Activated T-cell treated with anti-CD3 and anti-CD28 coated beads, Interleukin-2, amount 50 U/mL, for 24 hours (primary cell): ENCODE data around the gene CEP131.

Source experiments
- DNase-seq: peaks from one replicate; pipeline ENCODE4 v3.0.0-alpha.2; 2020
- H3K27ac Mint-ChIP-seq: 2 replicates; pipeline ENCODE4 v1.8.0; 2020; ENCODE audit warnings: mild to moderate bottlenecking, mixed read lengths
- H3K27me3 Mint-ChIP-seq: 2 replicates; pipeline ENCODE4 v1.8.0; 2020; ENCODE audit warnings: mixed read lengths
- H3K36me3 Mint-ChIP-seq: 2 replicates; pipeline ENCODE4 v1.8.0; 2020; ENCODE audit warnings: low read depth, mixed read lengths
- H3K4me1 Mint-ChIP-seq: 2 replicates; pipeline ENCODE4 v1.8.0; 2020; ENCODE audit warnings: low read depth, mixed read lengths
- H3K4me3 Mint-ChIP-seq: 2 replicates; pipeline ENCODE4 v1.8.0; 2020; ENCODE audit warnings: mild to moderate bottlenecking, moderate library complexity, mixed read lengths
- H3K9me3 Mint-ChIP-seq: 2 replicates; pipeline ENCODE4 v1.8.0; 2020; ENCODE audit warnings: mixed read lengths

The CEP131 gene

GRCh38 chr17:81196505-81197408 lies 26.0 kb downstream of the CEP131 start:
- H3K9me3 Mint-ChIP-seq: no peaks in the 10 kb centered on the region
- no peaks in the 10 kb centered on the region for H3K4me1 Mint-ChIP-seq

GRCh38 chr17:81195941-81196495 lies 26.7 kb downstream of the CEP131 start:
- Mint-ChIP-seq H3K4me3 (no peak overlapping the region), H3K27me3 (no peaks in the 10 kb centered on the region), H3K36me3 (peaks cover 13% of the 10 kb centered on the region), H3K4me1 (no peaks in the 10 kb centered on the region), H3K9me3 (no peaks in the 10 kb centered on the region), H3K27ac (no peak overlapping the region)
- no peak for DNase-seq

More at GRCh38 chr17:81196505-81197408, 26.0 kb downstream of the CEP131 start:
- no peaks in the 10 kb centered on the region for H3K27me3 Mint-ChIP-seq
- no peak for DNase-seq
- peaks cover 16% of the 10 kb centered on the region for H3K36me3 Mint-ChIP-seq
- no peak overlapping the region for H3K4me3 Mint-ChIP-seq
- H3K27ac Mint-ChIP-seq: no peak overlapping the region

GRCh38 chr17:81194941-81195901 lies 27.5 kb downstream of the CEP131 start:
- no peaks in the 10 kb centered on the region for H3K9me3 Mint-ChIP-seq
- H3K36me3 Mint-ChIP-seq: peaks cover 13% of the 10 kb centered on the region
- no peak for DNase-seq
- H3K27ac Mint-ChIP-seq: no peak overlapping the region
- no peak overlapping the region for H3K4me3 Mint-ChIP-seq
- H3K4me1 Mint-ChIP-seq: no peaks in the 10 kb centered on the region
- H3K27me3 Mint-ChIP-seq: no peaks in the 10 kb centered on the region

- DNase-seq: no peak
- Mint-ChIP-seq H3K36me3 (peaks cover 13% of the 10 kb centered on the region), H3K4me1 (no peaks in the 10 kb centered on the region), H3K9me3 (no peaks in the 10 kb centered on the region), H3K27ac (no peak overlapping the region), H3K4me3 (no peak overlapping the region), H3K27me3 (no peaks in the 10 kb centered on the region)
Measured at GRCh38 chr17:81194225-81194760, 28.5 kb downstream of the CEP131 start.

- no peak for DNase-seq
- Mint-ChIP-seq H3K36me3 (peaks cover 15% of the 10 kb centered on the region), H3K27ac (no peak overlapping the region), H3K27me3 (no peaks in the 10 kb centered on the region), H3K9me3 (no peaks in the 10 kb centered on the region), H3K4me1 (no peaks in the 10 kb centered on the region), H3K4me3 (no peak overlapping the region)
Measured at GRCh38 chr17:81193470-81194224, 29.1 kb downstream of the CEP131 start.

- no peaks in the 10 kb centered on the region for H3K27me3 Mint-ChIP-seq
- peaks cover 12% of the 10 kb centered on the region for H3K36me3 Mint-ChIP-seq
- no peaks in the 10 kb centered on the region for H3K9me3 Mint-ChIP-seq
- no peak for DNase-seq
- H3K4me1 Mint-ChIP-seq: no peaks in the 10 kb centered on the region
- H3K4me3 Mint-ChIP-seq: no peak overlapping the region
- H3K27ac Mint-ChIP-seq: no peak overlapping the region
Measured at GRCh38 chr17:81193051-81193410, 29.7 kb downstream of the CEP131 start.

GRCh38 chr17:81192386-81193050 lies 30.2 kb downstream of the CEP131 start:
- Mint-ChIP-seq H3K27ac (no peak overlapping the region), H3K4me1 (no peaks in the 10 kb centered on the region), H3K27me3 (no peaks in the 10 kb centered on the region), H3K4me3 (no peak overlapping the region), H3K36me3 (peaks cover 8% of the 10 kb centered on the region), H3K9me3 (no peaks in the 10 kb centered on the region)
- DNase-seq: no peak

GRCh38 chr17:81191646-81192045 lies 31.1 kb downstream of the CEP131 start:
- H3K4me3 Mint-ChIP-seq: no peak overlapping the region
- DNase-seq: no peak
- no peaks in the 10 kb centered on the region for H3K4me1 Mint-ChIP-seq
- H3K27ac Mint-ChIP-seq: no peak overlapping the region
- no peaks in the 10 kb centered on the region for H3K9me3 Mint-ChIP-seq
- H3K27me3 Mint-ChIP-seq: no peaks in the 10 kb centered on the region
- H3K36me3 Mint-ChIP-seq: peaks cover 8% of the 10 kb centered on the region

- H3K36me3 Mint-ChIP-seq: peaks cover 8% of the 10 kb centered on the region
- H3K9me3 Mint-ChIP-seq: no peaks in the 10 kb centered on the region
- no peaks in the 10 kb centered on the region for H3K4me1 Mint-ChIP-seq
- H3K4me3 Mint-ChIP-seq: no peak overlapping the region
- no peak for DNase-seq
- H3K27ac Mint-ChIP-seq: no peak overlapping the region
- no peaks in the 10 kb centered on the region for H3K27me3 Mint-ChIP-seq
Measured at GRCh38 chr17:81191116-81191515, 31.6 kb downstream of the CEP131 start.

- no peak overlapping the region for H3K27ac Mint-ChIP-seq
- no peak for DNase-seq
- H3K4me3 Mint-ChIP-seq: no peak overlapping the region
- H3K9me3 Mint-ChIP-seq: no peaks in the 10 kb centered on the region
- no peaks in the 10 kb centered on the region for H3K4me1 Mint-ChIP-seq
- H3K27me3 Mint-ChIP-seq: no peaks in the 10 kb centered on the region
- H3K36me3 Mint-ChIP-seq: peaks cover 8% of the 10 kb centered on the region
Measured at GRCh38 chr17:81190591-81190990, 32.2 kb downstream of the CEP131 start.

GRCh38 chr17:81189670-81190530 lies 32.9 kb downstream of the CEP131 start:
- Mint-ChIP-seq H3K9me3 (no peaks in the 10 kb centered on the region), H3K36me3 (peaks cover 8% of the 10 kb centered on the region), H3K4me1 (no peaks in the 10 kb centered on the region), H3K27ac (no peak overlapping the region), H3K4me3 (no peak overlapping the region), H3K27me3 (no peaks in the 10 kb centered on the region)
- no peak for DNase-seq

GRCh38 chr17:81189016-81189415 lies 33.7 kb downstream of the CEP131 start:
- DNase-seq: no peak

GRCh38 chr17:81188491-81188840 lies 34.3 kb downstream of the CEP131 start:
- no peaks in the 10 kb centered on the region for H3K9me3 Mint-ChIP-seq
- H3K4me1 Mint-ChIP-seq: no peaks in the 10 kb centered on the region
- H3K27me3 Mint-ChIP-seq: peaks cover 4% of the 10 kb centered on the region

More at GRCh38 chr17:81189016-81189415, 33.7 kb downstream of the CEP131 start:
- Mint-ChIP-seq H3K9me3 (no peaks in the 10 kb centered on the region), H3K4me3 (no peak overlapping the region), H3K36me3 (peaks cover 3% of the 10 kb centered on the region), H3K27me3 (peaks cover 3% of the 10 kb centered on the region), H3K27ac (no peak overlapping the region), H3K4me1 (no peaks in the 10 kb centered on the region)

More at GRCh38 chr17:81188491-81188840, 34.3 kb downstream of the CEP131 start:
- Mint-ChIP-seq H3K27ac (no peak overlapping the region), H3K4me3 (no peak overlapping the region), H3K36me3 (peaks cover 3% of the 10 kb centered on the region)
- no peak for DNase-seq
